ENCODE results near the gene UBE2E2.

DNA sequence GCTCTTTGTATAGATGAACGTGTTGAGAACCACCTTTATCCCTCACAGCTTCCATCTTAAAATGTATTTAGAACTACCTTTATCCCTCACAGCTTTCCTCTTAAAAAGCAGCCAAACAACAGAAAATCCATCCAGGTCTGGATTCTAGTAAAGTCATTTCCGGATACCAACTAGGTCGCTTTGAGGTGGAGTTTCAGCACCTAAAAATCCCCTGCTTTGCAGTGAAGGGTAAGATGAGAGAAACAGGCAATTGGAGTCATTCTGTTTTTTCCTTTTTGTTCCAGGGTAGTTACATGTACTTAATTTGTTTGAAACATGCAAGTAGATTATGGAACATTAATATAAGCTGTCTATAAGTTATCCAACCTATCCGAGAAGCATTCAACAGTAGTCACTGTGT, 192.0 kb downstream of the UBE2E2 start:
- TF ChIP-seq, protein P1, sequence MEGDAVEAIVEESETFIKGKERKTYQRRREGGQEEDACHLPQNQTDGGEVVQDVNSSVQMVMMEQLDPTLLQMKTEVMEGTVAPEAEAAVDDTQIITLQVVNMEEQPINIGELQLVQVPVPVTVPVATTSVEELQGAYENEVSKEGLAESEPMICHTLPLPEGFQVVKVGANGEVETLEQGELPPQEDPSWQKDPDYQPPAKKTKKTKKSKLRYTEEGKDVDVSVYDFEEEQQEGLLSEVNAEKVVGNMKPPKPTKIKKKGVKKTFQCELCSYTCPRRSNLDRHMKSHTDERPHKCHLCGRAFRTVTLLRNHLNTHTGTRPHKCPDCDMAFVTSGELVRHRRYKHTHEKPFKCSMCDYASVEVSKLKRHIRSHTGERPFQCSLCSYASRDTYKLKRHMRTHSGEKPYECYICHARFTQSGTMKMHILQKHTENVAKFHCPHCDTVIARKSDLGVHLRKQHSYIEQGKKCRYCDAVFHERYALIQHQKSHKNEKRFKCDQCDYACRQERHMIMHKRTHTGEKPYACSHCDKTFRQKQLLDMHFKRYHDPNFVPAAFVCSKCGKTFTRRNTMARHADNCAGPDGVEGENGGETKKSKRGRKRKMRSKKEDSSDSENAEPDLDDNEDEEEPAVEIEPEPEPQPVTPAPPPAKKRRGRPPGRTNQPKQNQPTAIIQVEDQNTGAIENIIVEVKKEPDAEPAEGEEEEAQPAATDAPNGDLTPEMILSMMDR (IDR thresholded peaks at IDR 0.05 in 4 of 5, conservative IDR thresholded peaks at IDR 0.05 in 1 of 5) = no peak
- no peak for TF ChIP-seq POLR2A (IDR thresholded peaks at IDR 0.05)

Data from gastrocnemius medialis (tissue), 4 donors.